Stimulated activated CD4-positive, alpha-beta T cell treated with anti-CD3 and anti-CD28 coated beads, Interleukin-4, amount 100 ng/mL, for 48 hours (primary cell): ENCODE measurements around the gene COPZ2.
"Not testable (repeated sequence)": the region's sequence is repeated elsewhere in the genome, so short reads cannot be mapped to it uniquely, and the experiment has no call there.

Source experiments
- DNase-seq, 2 donors: peaks; one replicate each; pipeline ENCODE4 v3.0.0-alpha.2; 2020; ENCODE audit warnings: low read depth in 2 of 2

COPZ2 gene

GRCh38 chr17:48037036-48037837 is at the start of gene COPZ2:
Gene COPZ2 (minus strand): TSS chr17:48037797. CDS start chr17:48037777, 20 bp downstream.
- DNase-seq: peak; percentile 52 to 57

DNA sequence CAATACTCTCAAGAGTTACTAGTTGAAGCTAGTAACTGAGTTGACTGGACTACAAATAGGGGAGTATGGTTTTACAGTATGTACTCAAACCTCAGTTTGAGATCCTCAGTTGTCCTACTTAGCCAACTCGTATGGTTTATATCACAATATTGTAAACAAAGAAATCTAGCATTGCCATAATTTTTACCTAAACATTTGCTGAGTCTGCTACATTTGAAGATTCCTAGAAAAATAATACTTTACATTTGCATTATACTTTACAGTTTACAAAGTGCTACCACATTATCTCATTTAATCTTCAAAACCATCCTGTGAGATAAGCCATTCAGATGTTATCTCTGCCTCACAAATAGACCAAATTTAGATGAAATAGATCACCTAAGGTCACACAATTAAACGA is 47.3 kb upstream of the COPZ2 start:
- no peak for DNase-seq

- no peak for DNase-seq
These were observed 44.3 kb upstream of the COPZ2 start for GRCh38 chr17:48081858-48082257.

GRCh38 chr17:48077152-48077551 is 39.6 kb upstream of the COPZ2 start:
- DNase-seq: not testable (repeated sequence)

GRCh38 chr17:48074322-48075081 is 36.9 kb upstream of the COPZ2 start:
- peak; percentile 63 to 68 for DNase-seq

- not testable (repeated sequence) for DNase-seq
These were observed 36.0 kb upstream of the COPZ2 start for GRCh38 chr17:48073566-48074094.

- not testable (repeated sequence) for DNase-seq
These were observed 35.2 kb upstream of the COPZ2 start for GRCh38 chr17:48072811-48073210.

GRCh38 chr17:48071654-48072053 is 34.1 kb upstream of the COPZ2 start:
- no peak for DNase-seq

DNA sequence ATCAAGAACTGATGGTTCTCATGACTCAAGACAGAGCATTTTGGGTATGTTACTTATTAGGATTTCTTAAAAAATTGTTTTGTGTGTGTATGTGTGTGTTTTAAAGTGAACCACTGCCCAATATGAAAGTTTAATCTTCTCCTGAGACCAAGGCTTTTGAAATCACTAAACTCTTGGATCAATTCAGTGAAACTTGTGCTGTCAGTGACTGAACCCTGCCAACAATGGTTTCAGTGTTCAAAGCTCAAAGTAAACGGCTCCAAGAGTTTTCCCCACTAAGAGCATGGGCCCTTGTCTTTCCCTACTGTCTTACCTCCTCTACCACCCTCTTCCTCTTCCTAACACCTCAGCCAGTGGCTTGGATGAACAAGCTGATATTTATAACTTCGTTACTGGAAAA is 32.6 kb upstream of the COPZ2 start:
- DNase-seq: no peak

DNA sequence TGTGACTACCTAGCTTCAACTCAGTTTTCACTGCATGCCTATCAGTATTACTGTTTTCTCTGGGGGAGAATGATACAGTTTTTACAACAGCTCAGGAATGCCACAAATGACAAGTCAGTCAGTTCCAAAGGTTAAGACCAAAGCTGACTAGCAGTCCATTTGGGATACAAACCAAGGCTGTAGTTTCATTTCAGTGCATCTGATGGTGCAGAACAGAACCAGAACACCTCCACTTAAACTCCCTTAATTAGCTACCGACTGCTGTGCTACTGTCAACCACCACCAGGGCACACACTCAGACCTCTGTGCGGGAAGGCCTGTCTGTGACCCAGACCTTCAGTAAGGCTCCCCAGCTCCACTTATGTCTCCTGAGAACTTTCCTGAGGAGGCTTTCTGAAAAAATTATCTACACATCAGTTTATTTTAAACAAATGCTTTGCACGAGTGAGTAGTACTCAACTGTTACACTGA is 30.9 kb upstream of the COPZ2 start:
- no peak for DNase-seq

GRCh38 chr17:48067808-48068207 is 30.2 kb upstream of the COPZ2 start:
- DNase-seq: not testable (repeated sequence)

DNA sequence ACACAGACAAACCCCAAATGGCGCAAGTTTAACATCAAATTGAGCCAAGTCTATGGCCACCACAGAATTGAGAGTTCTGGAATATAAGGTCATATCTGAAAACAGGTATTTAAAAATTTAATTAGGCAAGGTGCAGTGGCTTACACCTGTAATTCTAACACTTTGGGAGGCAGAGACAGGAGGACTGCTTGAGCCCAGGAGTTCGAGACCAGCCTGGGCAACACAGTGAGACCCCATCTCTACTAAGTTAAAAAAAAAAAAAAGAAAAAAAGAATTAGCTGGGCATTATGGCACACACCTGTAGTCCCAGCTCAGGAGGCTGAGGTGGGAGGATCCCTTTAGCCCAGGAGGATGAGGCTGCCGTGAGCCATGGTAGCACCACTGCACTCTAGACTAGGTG is 29.6 kb upstream of the COPZ2 start:
- DNase-seq: no peak

- no peak for DNase-seq
These were observed 29.1 kb upstream of the COPZ2 start for GRCh38 chr17:48066656-48067055.

- DNase-seq: no peak
These were observed 28.6 kb upstream of the COPZ2 start for GRCh38 chr17:48066192-48066591.

GRCh38 chr17:48064638-48065037 is 27.0 kb upstream of the COPZ2 start:
- no peak for DNase-seq

- no peak for DNase-seq
These were observed 24.7 kb upstream of the COPZ2 start for GRCh38 chr17:48062273-48062672.

DNA sequence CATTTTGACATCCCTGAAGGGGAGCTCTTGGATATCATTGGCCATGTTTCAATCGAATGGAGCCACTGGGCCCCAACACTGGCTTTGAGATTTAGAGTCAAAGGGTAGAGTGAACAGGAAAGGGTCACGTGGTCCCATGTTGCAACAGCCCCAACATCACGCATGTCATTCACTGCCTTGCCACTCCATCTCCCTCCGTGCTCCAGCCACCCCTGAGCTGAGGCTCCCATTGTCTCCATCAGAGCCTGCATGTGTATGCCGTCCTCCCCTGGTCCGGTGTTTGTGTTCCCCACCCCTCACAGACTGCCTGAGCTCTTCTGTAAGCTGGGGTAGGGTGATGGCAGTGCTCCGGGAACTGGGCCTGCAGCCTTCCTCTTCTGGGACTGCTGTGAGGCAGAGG is 22.7 kb upstream of the COPZ2 start:
- DNase-seq: no peak

GRCh38 chr17:48059125-48059668 is 21.6 kb upstream of the COPZ2 start:
- DNase-seq: no peak

DNA sequence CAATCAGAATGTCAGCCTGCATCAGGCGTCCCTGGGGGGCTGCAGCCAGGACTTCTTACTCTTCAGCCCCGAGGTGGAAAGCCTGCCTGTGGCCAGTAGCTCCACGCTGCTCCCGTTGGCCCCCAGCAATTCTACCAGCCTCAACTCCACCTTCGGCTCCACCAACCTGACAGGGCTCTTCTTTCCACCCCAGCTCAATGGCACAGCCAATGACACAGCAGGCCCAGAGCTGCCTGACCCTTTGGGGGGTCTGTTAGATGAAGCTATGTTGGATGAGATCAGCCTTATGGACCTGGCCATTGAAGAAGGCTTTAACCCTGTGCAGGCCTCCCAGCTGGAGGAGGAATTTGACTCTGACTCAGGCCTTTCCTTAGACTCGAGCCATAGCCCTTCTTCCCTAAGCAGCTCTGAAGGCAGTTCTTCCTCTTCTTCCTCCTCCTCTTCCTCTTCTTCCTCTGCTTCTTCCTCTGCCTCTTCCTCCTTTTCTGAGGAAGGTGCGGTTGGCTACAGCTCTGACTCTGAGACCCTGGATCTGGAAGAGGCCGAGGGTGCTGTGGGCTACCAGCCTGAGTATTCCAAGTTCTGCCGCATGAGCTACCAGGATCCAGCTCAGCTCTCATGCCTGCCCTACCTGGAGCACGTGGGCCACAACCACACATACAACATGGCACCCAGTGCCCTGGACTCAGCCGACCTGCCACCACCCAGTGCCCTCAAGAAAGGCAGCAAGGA is 21.0 kb upstream of the COPZ2 start:
- no peak for DNase-seq

- DNase-seq: no peak
These were observed 20.0 kb upstream of the COPZ2 start for GRCh38 chr17:48057626-48058025.

- no peak for DNase-seq
These were observed 19.3 kb upstream of the COPZ2 start for GRCh38 chr17:48056879-48057278.
